Measurements from ENCODE around the gene LRRC1. TPM values are rescaled to one million over a fixed set of nuclear protein-coding genes. Genes with fewer than 3 reads are reported as not detected.

LRRC1 gene
- total RNA-seq, 1 donor from 2014 or later, result 1.9 TPM

DNA sequence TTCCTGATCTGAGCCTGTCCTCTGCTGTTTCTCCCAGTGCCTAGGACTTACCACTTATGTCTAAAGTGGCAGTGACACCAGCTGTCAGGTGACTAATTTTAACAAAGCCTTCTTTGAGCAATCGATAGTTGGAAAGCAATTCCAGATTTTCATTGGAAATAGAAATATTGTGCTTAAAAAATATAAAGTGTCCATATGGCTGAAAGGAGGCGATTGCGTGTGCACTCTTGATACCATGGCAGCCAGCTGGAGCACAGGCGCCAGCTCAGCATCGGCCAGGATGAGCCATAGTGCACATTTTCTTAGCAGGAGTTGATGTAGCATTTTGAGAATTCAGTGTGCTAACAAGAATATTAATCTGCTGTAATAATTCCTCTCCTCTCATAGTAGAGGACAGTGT lies 70.0 kb downstream of the LRRC1 start:
- intact Hi-C loops (cut with micrococcal nuclease), result no loop called here
- H3K27me3 Mint-ChIP-seq (ENCODE audit: low read depth), result no peaks in the 10 kb centered on the region
- DNase-seq (ENCODE audit: low spot score), result no peak
- H3K36me3 Mint-ChIP-seq (ENCODE audit: low read depth), result no peaks in the 10 kb centered on the region
- H3K27ac Mint-ChIP-seq, result no peak overlapping the region
- peaks cover 4% of the 10 kb centered on the region for H3K4me1 Mint-ChIP-seq (ENCODE audit: low read depth)
- no peaks in the 10 kb centered on the region for H3K9me3 Mint-ChIP-seq
- H3K4me3 Mint-ChIP-seq (ENCODE audit: low read depth), result no peak overlapping the region

DNA sequence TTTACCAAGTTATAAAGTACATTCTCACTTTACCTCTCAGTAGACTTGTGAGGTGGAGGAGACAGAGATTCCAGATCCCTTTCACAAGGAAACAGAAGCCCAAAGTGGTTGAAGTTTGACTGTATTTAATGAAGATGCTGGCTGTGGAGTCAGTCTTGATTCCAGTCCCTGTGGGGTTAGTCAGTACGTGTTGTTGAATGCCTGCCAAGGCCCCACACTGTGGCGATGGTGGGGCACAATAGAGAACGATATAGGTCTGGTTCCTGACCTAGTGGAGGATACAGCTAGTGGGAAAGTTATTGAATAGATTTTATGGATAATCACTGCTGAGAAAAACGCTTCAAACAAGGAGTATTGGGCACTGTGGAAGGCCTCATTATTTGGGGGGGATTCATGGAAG lies 71.4 kb downstream of the LRRC1 start:
- no peak for DNase-seq (ENCODE audit: low spot score)
- H3K27ac Mint-ChIP-seq, result no peak overlapping the region
- H3K4me3 Mint-ChIP-seq (ENCODE audit: low read depth), result no peak overlapping the region
- H3K27me3 Mint-ChIP-seq (ENCODE audit: low read depth), result peaks cover 2% of the 10 kb centered on the region
- no peaks in the 10 kb centered on the region for H3K36me3 Mint-ChIP-seq (ENCODE audit: low read depth)
- peaks cover 5% of the 10 kb centered on the region for H3K4me1 Mint-ChIP-seq (ENCODE audit: low read depth)
- H3K9me3 Mint-ChIP-seq, result no peaks in the 10 kb centered on the region
- intact Hi-C loops (cut with micrococcal nuclease), result no loop called here

DNA sequence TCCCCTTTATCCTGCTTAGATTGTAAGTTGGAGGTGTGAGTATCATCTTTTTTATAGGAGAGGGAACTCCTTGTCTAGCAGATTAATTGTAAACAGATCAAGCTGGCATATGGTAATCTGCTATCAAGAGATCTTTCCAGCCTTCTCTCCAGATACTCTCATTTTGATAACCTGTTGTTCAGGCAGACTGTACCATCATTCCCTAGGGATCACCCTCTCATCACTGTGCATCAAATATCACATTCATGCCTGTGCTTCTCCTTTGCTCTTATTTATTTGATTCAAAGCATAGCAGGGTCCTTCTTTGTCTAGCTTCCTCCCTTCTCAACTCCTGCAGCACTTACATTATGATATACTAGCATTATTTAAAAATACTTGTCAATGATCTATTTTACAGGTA lies 73.8 kb downstream of the LRRC1 start:
- Mint-ChIP-seq H3K4me3 (ENCODE audit: low read depth) (no peak overlapping the region), H3K36me3 (ENCODE audit: low read depth) (no peaks in the 10 kb centered on the region), H3K4me1 (ENCODE audit: low read depth) (peaks cover 1% of the 10 kb centered on the region), H3K27ac (no peak overlapping the region), H3K27me3 (ENCODE audit: low read depth) (peaks cover 2% of the 10 kb centered on the region), H3K9me3 (no peaks in the 10 kb centered on the region)
- intact Hi-C loops (cut with micrococcal nuclease), result no loop called here
- DNase-seq (ENCODE audit: low spot score), result no peak

DNA sequence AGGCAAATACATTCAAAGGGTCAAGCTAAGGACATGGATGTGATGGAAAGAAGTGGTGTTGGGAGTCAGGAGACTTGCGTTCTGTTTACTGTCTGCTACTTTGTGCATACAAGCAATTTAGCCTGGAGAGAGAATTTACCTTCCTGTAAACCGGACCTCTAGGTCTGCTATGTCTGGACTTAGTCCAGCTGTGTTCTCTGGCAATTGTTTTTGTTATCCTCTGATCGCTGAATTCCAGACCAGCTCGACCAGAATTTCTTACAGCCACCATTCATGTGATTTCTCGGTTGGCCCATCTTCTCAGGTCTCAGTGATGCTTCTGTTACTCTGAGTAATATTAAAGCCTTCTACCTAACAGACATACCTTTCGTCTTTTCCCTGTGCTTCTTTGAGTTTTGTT lies 75.2 kb downstream of the LRRC1 start:
- H3K27me3 Mint-ChIP-seq (ENCODE audit: low read depth), result peaks cover 2% of the 10 kb centered on the region
- no peaks in the 10 kb centered on the region for H3K36me3 Mint-ChIP-seq (ENCODE audit: low read depth)
- peaks cover 1% of the 10 kb centered on the region for H3K4me1 Mint-ChIP-seq (ENCODE audit: low read depth)
- no peak overlapping the region for H3K4me3 Mint-ChIP-seq (ENCODE audit: low read depth)
- no peak overlapping the region for H3K27ac Mint-ChIP-seq
- intact Hi-C loops (cut with micrococcal nuclease), result no loop called here
- no peaks in the 10 kb centered on the region for H3K9me3 Mint-ChIP-seq
- DNase-seq (ENCODE audit: low spot score), result no peak

DNA sequence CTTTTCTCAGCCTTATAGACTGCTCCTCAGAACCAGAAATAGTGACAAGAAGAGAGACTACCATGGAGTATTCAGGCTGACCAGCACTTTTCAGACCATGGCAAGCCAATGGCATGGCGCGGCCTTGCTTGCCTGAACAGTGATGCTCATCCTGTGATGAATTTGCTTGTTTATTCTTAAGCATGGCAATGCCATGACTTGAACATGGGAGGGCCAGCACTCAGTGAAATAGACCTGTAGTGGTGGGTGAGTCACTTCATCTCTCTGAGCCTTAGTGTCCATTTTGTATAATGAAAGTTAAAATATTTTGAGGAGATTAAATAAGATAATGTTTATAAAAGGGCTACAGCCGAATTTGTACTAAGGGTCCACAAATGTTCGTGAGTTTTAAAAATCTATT lies 79.1 kb downstream of the LRRC1 start:
- Mint-ChIP-seq H3K4me3 (ENCODE audit: low read depth) (no peak overlapping the region), H3K27me3 (ENCODE audit: low read depth) (peaks cover 2% of the 10 kb centered on the region)

DNA sequence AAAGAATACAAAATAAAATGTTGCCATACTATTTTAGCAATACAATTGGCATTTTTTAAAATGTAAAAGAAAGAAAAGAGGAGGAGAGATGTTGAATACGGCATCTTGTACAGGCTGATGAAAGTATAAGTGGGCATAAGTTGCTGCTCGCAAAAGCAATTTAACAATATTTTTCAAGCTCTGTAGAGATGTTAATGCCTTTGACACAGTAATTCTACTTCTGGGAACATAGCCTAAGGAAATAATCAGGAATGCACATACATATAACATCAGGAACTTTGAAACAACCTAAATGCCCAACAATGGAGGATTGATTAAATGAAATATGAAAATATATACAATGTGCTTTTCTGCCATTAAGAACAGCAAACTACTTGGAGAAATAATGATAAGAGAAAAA lies 80.2 kb downstream of the LRRC1 start:
- Mint-ChIP-seq H3K4me3 (ENCODE audit: low read depth) (no peak overlapping the region), H3K4me1 (ENCODE audit: low read depth) (peaks cover 1% of the 10 kb centered on the region), H3K27me3 (ENCODE audit: low read depth) (peaks cover 2% of the 10 kb centered on the region), H3K9me3 (no peaks in the 10 kb centered on the region), H3K36me3 (ENCODE audit: low read depth) (no peaks in the 10 kb centered on the region), H3K27ac (no peak overlapping the region)
- DNase-seq (ENCODE audit: low spot score), result no peak
- intact Hi-C loops (cut with micrococcal nuclease), result no loop called here

More for the DNA sequence above, 79.1 kb downstream of the LRRC1 start:
- Mint-ChIP-seq H3K27ac (no peak overlapping the region), H3K9me3 (no peaks in the 10 kb centered on the region), H3K36me3 (ENCODE audit: low read depth) (no peaks in the 10 kb centered on the region), H3K4me1 (ENCODE audit: low read depth) (peaks cover 1% of the 10 kb centered on the region)
- DNase-seq (ENCODE audit: low spot score), result no peak
- intact Hi-C loops (cut with micrococcal nuclease), result no loop called here

DNA sequence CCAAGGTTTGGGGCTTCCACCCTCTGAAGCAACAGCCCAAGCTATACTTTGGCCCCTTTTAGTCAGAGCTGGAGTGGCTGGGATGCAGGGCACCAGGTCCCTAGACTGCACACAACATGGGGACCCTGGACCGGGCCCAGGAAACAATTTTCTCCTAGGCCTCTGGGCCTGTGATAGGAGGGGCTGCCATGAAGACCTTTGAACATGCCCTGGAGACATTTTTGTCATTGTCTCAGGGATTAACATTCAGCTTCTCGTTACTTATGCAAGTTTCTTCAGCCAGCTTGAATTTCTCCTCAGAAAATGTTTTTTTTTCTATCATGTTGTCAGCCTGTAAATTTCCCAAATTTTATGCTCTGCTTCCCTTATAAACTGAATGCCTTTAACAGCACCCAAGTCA lies 82.3 kb downstream of the LRRC1 start:
- Mint-ChIP-seq H3K36me3 (ENCODE audit: low read depth) (no peaks in the 10 kb centered on the region), H3K27ac (no peak overlapping the region), H3K9me3 (no peaks in the 10 kb centered on the region), H3K27me3 (ENCODE audit: low read depth) (no peaks in the 10 kb centered on the region), H3K4me3 (ENCODE audit: low read depth) (no peak overlapping the region), H3K4me1 (ENCODE audit: low read depth) (no peaks in the 10 kb centered on the region)
- no peak for DNase-seq (ENCODE audit: low spot score)
- intact Hi-C loops (cut with micrococcal nuclease), result no loop called here

DNA sequence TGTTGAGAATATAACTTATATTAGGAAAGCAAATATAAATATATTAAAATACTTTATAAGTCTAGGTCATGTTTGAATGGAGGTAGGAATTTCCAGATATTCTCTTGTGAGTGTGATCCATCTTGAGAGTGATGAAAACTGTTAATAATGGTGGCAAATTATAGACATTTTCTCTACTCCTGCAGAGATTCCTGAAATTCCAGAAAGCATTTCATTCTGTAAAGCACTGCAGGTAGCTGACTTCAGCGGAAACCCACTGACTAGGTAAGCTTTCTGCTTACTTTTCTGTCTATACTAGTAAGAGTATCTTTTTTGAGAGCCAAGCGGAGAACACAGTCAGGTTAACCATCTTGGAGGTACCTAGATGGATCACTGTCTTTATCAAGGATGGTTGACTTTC lies 84.0 kb downstream of the LRRC1 start:
- Mint-ChIP-seq H3K4me3 (ENCODE audit: low read depth) (no peak overlapping the region), H3K9me3 (no peaks in the 10 kb centered on the region), H3K27ac (no peak overlapping the region), H3K4me1 (ENCODE audit: low read depth) (no peaks in the 10 kb centered on the region), H3K27me3 (ENCODE audit: low read depth) (no peaks in the 10 kb centered on the region), H3K36me3 (ENCODE audit: low read depth) (no peaks in the 10 kb centered on the region)
- no peak for DNase-seq (ENCODE audit: low spot score)
- intact Hi-C loops (cut with micrococcal nuclease), result no loop called here

DNA sequence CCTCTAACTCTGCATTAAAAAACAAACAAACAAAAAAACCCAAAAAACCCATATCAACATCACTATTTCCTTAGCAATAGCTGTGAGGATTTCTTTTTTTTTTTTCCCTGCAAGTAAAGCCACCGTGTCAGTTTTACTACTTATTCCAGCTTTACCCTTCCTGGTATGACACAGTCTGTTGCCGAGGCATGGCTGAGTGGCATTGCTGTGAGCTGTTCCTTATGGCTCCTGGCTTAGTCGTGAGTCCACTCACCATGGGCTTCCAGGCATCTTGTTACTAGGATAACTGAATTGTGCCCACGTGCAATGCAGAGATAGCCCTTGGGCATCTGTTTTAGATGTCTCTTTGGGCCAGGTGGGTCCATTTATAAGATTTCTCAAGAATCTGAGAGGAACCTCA lies 84.8 kb downstream of the LRRC1 start:
- no peak for DNase-seq (ENCODE audit: low spot score)
- no peaks in the 10 kb centered on the region for H3K36me3 Mint-ChIP-seq (ENCODE audit: low read depth)
- H3K27ac Mint-ChIP-seq, result no peak overlapping the region
- no peaks in the 10 kb centered on the region for H3K4me1 Mint-ChIP-seq (ENCODE audit: low read depth)
- no peaks in the 10 kb centered on the region for H3K27me3 Mint-ChIP-seq (ENCODE audit: low read depth)
- H3K9me3 Mint-ChIP-seq, result no peaks in the 10 kb centered on the region
- no peak overlapping the region for H3K4me3 Mint-ChIP-seq (ENCODE audit: low read depth)
- intact Hi-C loops (cut with micrococcal nuclease), result no loop called here

DNA sequence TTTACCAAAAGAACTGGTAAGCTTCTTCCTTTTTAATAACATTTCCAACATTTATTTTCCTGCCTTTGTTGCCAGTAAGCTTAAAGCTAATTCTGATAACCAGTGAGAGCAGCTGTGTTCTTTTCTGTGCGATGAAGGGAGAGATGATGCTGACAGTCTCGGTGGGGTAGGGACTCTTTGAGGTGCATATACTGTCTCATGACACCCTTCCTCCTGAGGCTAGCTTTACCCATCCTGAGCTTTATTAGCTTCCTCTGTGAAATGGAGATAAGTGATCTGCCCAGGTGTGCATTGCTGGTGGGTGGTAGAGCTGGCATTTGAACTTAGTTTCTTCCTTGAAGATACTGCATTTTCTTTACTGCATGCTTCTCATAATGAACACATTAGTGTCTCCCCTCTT lies 92.5 kb downstream of the LRRC1 start:
- Mint-ChIP-seq H3K4me3 (ENCODE audit: low read depth) (no peak overlapping the region), H3K4me1 (ENCODE audit: low read depth) (peaks cover 10% of the 10 kb centered on the region), H3K36me3 (ENCODE audit: low read depth) (no peaks in the 10 kb centered on the region), H3K27ac (no peak overlapping the region), H3K9me3 (no peaks in the 10 kb centered on the region), H3K27me3 (ENCODE audit: low read depth) (no peaks in the 10 kb centered on the region)
- intact Hi-C loops (cut with micrococcal nuclease), result no loop called here
- no peak for DNase-seq (ENCODE audit: low spot score)

DNA sequence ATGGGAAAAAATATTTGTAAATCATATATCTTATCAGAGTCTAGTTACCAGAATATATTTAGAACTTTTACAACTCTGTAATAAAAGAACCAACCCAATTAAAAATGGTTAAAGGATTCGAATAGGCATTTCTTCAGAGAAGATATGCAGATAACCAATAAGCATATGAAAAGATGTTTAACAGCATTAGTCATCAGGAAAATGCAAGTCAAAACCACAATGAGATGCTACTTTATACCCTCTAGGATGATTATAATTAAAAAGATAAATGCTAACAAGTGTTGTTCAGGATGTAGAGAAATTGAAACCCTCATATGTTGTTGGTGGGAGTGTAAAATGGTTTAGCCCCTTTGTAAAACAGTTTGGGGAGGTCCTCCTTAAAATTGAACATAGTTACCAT lies 94.1 kb downstream of the LRRC1 start:
- H3K36me3 Mint-ChIP-seq (ENCODE audit: low read depth), result no peaks in the 10 kb centered on the region
- H3K9me3 Mint-ChIP-seq, result no peaks in the 10 kb centered on the region
- peaks cover 13% of the 10 kb centered on the region for H3K4me1 Mint-ChIP-seq (ENCODE audit: low read depth)
- DNase-seq (ENCODE audit: low spot score), result no peak
- intact Hi-C loops (cut with micrococcal nuclease), result no loop called here
- no peak overlapping the region for H3K4me3 Mint-ChIP-seq (ENCODE audit: low read depth)
- H3K27ac Mint-ChIP-seq, result no peak overlapping the region
- H3K27me3 Mint-ChIP-seq (ENCODE audit: low read depth), result no peaks in the 10 kb centered on the region

DNA sequence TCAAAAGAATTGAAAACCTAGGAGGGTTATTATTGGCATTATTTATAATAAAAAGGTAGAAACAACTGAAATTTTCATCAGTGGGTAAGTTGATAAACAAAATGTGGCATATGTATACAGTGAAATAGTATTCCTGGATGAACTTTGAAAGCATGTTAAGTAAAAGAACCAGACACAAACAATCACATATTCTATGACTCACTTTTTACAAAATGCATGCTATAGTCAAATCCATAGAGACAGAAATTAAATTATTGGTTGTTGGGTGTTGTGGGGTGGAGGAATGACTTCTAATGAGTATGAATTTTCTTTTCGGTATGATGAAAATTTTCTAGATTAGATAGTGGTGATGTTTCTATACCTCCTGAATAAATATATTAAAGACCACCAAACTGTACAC lies 94.6 kb downstream of the LRRC1 start:
- DNase-seq (ENCODE audit: low spot score), result no peak
- H3K4me1 Mint-ChIP-seq (ENCODE audit: low read depth), result peaks cover 15% of the 10 kb centered on the region
- intact Hi-C loops (cut with micrococcal nuclease), result no loop called here

DNA sequence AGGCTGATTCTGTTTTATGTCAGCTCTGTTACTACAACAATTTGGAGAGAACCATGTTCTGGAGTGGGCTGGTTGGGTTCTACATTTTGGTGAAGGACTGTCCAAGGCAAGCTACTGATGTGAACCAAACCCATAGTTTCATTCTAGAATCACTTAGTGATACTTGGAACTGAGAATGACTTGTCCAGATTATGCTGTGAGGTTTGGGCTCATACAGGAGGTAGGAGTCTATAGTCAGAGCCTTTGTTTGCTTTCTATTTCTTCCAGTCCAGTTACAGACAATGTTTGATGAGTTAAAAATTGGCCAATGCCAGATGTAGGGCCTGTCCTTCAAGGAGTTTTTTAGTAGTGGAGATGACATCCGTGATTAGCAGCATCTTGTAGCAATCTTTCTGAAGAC lies 97.9 kb downstream of the LRRC1 start:
- H3K27me3 Mint-ChIP-seq (ENCODE audit: low read depth), result no peaks in the 10 kb centered on the region
- H3K4me1 Mint-ChIP-seq (ENCODE audit: low read depth), result peaks cover 15% of the 10 kb centered on the region
- intact Hi-C loops (cut with micrococcal nuclease), result no loop called here
- DNase-seq (ENCODE audit: low spot score), result no peak
- no peaks in the 10 kb centered on the region for H3K9me3 Mint-ChIP-seq
- H3K36me3 Mint-ChIP-seq (ENCODE audit: low read depth), result no peaks in the 10 kb centered on the region
- H3K27ac Mint-ChIP-seq, result no peak overlapping the region
- H3K4me3 Mint-ChIP-seq (ENCODE audit: low read depth), result no peak overlapping the region

More for the DNA sequence above, 94.6 kb downstream of the LRRC1 start:
- no peak overlapping the region for H3K27ac Mint-ChIP-seq
- H3K9me3 Mint-ChIP-seq, result no peaks in the 10 kb centered on the region
- H3K36me3 Mint-ChIP-seq (ENCODE audit: low read depth), result no peaks in the 10 kb centered on the region
- H3K27me3 Mint-ChIP-seq (ENCODE audit: low read depth), result no peaks in the 10 kb centered on the region
- H3K4me3 Mint-ChIP-seq (ENCODE audit: low read depth), result no peak overlapping the region

DNA sequence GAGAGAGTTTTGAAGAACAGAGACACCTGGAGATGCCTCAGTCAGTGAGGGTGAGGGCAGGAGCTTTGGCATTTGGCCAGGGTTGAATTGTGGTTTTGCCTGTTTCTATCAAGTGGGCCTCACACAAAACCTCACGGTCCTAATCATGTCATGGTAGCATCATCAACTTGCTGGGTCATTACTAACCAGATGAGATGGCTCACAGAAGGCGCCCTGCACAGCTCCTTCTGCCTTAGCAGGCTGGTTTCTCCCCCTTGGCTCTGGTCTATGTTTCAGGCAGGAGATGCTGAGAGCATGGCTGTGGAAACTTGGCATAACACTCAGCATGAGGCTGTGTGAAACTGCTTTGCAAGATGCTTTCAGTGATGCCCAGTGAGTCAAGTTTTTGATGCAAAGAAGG lies 99.3 kb downstream of the LRRC1 start:
- DNase-seq (ENCODE audit: low spot score), result no peak
- Mint-ChIP-seq H3K27ac (no peak overlapping the region), H3K27me3 (ENCODE audit: low read depth) (no peaks in the 10 kb centered on the region)

More for the DNA sequence above, 99.3 kb downstream of the LRRC1 start:
- Mint-ChIP-seq H3K36me3 (ENCODE audit: low read depth) (no peaks in the 10 kb centered on the region), H3K9me3 (no peaks in the 10 kb centered on the region), H3K4me1 (ENCODE audit: low read depth) (peaks cover 8% of the 10 kb centered on the region), H3K4me3 (ENCODE audit: low read depth) (no peak overlapping the region)
- intact Hi-C loops (cut with micrococcal nuclease), result no loop called here

All from activated T-helper 2 cell treated with anti-CD3 and anti-CD28 coated beads, Interferon-gamma antibody, Interleukin-2, Interleukin-4, amounts not matched to agents 10 μg/mL and 5 μg/mL and 100 μg/mL, durations not matched to agents 14 hours and 24 hours and 36 hours (primary cell).